Tibial nerve (tissue), 4 donors: Measurements from ENCODE around the gene ASTN1.

Experiments
- CTCF ChIP-seq, 5 experiments: fragments of 200-600 bp in 3 of 5; fragments of 450-650 bp in 2 of 5; sonication (generic) in 3 of 5; IDR thresholded peaks; one replicate each; pipeline ENCODE4 v1.5.1; 2016 to 2019; ENCODE audit warnings: antibody characterized with exemption in 5 of 5, mild to moderate bottlenecking in 3 of 5, moderate library complexity in 2 of 5
- EP300 ChIP-seq, 2 donors: sonication (generic); formaldehyde crosslinking; IDR thresholded peaks; one replicate each; pipeline ENCODE4 v1.6.1; 2017; ENCODE audit warnings: antibody characterized with exemption in 2 of 2, mild to moderate bottlenecking in 1 of 2
- POLR2A ChIP-seq, 2 donors: fragments of 450-650 bp; IDR thresholded peaks; one replicate each; pipeline ENCODE4 v1.6.1; 2017; ENCODE audit warnings: antibody characterized with exemption in 2 of 2, mild to moderate bottlenecking in 2 of 2, moderate library complexity in 2 of 2

GRCh38 chr1:177091040-177091439, 73.5 kb downstream of the ASTN1 start:
- TF ChIP-seq CTCF (IDR thresholded peaks at IDR 0.05) (no peak), POLR2A (IDR thresholded peaks at IDR 0.05) (no peak), EP300 (IDR thresholded peaks at IDR 0.05) (no peak)
